Cerebellar cortex (tissue), 1 donor: ENCODE data around the gene LARP1.

Experiments
- DNase-seq: peaks from one replicate; pipeline ENCODE4 v3.0.0-alpha.2; 2015; ENCODE audit warnings: low spot score

The LARP1 gene

DNA sequence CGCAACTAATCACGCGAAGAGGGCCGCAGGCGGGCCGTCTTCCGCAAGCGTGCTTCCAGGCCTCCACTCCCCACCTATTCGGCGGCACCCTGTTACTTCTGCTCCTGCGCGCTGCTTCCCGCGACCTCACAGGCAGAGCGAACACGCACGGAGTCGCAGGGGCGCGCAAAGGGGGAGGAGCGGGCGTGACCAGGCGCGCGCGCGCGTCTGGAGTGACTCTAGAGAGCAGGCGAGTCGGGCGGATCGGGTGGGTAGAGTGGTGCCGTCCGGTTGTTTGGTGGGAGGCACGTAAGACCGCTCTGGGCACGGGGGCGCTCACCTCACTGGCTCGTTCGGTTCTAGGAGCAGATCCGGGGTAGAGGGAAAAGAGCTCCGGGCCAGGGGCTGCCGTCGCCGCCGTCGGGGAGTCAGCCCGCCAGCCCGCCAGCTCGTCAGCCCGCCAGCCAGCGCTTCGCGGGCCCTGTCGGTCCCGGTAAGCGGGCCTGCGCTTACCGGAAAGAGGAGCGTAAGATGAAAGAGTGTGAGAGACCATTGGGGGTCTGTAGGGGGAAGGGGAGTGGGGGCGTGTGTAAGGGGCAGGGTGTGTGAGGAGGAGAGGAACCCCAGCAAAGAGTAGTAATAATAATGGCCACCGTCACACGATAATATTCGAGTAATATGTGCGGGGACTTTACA lies 103.3 kb downstream of the LARP1 start, which contains the start of gene CNOT8:
TSS of gene CNOT8 (plus strand) at position 331 of the 675 bp plus-strand sequence. CDS start 4,652 bp downstream, outside the sequence.
- DNase-seq, result peak; percentile 98

GRCh38 chr5:154858972-154859871 lies 104.0 kb downstream of the LARP1 start:
- DNase-seq, result peak; percentile 15

DNA sequence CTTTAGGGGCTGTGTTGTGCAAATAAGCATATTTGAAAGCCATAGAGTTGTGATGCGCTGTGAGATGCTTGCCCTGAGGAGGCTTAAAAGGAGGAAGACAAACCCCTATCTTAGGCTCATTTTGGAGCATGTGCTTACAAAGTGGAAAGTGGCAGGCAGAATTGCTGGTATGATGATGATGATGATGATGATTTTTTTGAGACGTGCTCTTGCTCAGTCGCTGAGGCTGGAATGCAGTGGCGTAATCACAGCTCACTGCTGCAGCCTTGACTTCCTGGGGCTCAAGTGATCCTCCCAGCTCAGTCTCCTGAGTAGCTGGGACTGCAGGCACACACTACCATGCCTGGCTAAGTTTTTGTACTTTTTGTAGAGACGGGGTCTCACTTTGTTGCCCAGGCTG lies 104.9 kb downstream of the LARP1 start:
- no peak for DNase-seq

DNA sequence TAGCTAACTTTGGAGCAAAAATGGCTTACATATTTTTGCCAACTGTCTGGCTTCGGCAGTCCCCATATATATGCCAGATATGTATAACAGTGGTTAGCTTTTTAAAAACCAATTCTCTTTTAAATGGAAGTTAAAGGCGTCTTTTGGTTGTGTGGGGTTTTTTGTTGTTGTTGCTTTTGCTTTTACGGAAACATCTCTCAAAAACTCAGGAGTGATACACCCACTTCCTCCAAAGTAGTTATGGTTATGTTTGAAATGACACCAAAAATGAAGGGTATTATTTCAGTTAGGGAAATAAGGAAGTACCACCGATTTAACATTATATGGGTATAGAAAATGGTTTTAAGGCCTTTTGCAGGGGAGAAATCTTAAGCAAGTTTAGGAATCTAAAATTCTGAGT lies 105.6 kb downstream of the LARP1 start:
- no peak for DNase-seq

GRCh38 chr5:154861946-154862345 lies 106.8 kb downstream of the LARP1 start:
- DNase-seq, result no peak

GRCh38 chr5:154862766-154863165 lies 107.6 kb downstream of the LARP1 start:
- DNase-seq, result no peak

DNA sequence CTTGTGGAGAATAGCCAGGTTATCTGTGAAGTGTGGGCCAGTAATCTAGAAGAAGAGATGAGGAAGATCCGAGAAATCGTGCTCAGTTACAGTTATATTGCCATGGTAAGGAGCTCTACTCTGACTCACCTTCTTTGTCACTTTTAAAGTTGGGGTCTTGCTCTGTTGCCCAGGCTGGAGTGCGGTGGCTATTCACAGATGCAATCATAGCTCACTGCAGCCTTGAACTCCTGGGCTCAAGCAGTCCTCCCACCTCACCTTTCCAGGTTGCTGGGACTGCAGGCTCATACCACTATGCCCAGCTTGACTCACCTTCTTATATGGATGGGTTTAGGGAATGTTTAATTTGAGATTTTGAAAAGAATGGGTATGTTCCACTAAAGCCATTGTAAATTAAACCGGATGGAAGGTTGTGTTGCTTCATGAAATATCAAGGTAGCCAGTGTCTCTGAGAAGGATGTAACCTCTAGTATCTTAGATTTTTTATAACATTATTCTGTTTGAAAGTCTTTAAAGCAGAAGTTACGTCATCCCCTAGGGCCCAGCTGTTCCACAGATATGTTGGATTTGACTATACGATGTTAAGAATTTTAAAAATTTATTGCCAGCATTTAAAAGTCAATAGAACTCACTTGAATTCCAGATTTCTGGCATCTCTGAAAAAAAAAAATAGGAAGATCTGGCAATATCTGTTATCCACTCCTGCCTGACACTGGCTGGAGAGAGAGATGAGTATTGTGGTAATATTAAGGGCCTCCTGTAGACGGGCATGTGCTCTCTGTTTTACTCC lies 108.3 kb downstream of the LARP1 start:
- no peak for DNase-seq

DNA sequence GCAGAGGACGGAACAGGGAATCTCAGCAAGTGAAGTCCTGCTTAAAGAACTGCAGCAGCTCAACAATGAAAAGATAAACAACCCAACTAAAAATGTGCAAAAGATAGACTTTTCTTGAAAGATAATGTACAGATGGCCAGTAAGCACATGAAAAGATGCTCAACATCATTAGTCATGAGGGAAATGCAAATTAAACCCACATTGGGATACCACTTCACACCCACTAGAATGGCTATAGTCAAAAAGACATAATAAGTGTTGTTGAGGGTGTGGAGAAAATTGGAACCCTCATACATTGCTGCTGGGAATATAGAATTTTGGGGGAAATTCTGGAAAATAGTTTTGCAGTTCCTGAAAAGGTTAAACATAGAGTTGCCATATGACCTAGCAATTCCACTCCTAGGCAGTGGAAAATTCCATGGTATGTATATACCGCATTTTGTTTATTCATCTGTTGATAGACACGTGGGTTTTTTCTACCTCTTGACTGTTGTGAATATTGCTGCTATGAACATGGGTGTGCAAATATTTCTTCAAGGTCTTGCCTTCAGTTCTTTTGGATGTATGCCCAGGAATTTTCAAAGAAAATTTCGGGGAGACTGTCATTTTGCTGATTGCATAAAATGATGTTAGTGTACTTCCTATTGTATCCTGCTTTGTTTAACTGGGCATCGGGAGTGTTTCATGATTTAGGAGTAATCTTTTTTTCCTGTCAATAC lies 110.4 kb downstream of the LARP1 start:
- DNase-seq, result no peak

DNA sequence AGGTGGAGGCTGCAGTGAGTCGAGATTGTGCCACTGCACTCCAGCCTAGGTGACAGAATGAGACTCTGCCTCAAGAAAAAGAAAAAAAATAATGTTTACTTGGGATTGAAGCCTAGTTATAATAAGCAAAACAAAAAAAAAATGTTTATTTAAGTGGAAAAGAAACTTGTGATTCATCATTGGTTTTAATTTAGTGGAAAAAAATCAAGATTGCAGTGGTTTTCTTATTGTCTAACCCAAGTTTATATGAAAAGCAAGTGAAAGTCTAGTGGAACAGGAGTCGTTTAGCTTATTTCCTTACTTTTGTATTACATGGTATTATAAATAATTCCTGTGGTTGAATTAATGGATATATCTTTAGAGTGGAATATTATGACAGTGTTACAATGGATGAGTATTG lies 111.7 kb downstream of the LARP1 start:
- DNase-seq, result no peak
